Non-pigmented ciliary epithelial cell (primary cell): Measurements from ENCODE around the gene ARHGAP45.

ENCODE experiments used
- DNase-seq: peaks from one replicate; pipeline ENCODE4 v3.0.0-alpha.2; 2010; ENCODE audit warnings: low read depth

The ARHGAP45 gene

DNA sequence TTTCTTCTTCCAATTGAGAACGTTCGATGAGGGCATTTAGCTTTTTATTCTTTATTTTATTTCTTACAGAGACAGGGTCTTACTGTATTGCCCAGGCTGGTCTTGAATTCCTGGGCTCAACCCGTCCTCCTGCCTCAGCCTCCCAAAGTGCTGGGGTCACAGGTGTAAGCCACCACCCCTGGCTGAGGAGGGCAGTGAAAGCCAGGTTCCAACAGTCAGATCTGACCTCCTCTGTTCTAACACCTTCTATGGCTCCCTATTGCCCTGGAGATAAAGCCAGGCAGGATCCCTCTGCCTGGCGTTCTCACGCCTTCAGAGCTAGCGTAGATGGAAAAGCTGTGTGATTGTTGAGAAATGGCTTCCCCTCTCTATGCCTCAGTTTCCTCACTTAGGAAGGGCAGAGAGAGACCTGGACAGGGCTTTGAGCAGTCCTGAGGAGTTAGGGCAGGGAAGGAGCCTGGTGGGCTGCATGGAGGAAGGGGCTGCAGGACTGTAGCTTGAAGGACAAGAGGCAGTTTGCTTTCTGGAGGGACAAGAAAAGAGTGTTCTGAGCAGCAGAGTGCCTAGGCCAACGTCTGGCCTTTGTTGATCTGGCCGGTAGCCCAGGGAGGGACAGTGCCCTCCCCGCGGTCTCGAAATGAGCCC lies 5.5 kb downstream of the ARHGAP45 start:
- no peak for DNase-seq

DNA sequence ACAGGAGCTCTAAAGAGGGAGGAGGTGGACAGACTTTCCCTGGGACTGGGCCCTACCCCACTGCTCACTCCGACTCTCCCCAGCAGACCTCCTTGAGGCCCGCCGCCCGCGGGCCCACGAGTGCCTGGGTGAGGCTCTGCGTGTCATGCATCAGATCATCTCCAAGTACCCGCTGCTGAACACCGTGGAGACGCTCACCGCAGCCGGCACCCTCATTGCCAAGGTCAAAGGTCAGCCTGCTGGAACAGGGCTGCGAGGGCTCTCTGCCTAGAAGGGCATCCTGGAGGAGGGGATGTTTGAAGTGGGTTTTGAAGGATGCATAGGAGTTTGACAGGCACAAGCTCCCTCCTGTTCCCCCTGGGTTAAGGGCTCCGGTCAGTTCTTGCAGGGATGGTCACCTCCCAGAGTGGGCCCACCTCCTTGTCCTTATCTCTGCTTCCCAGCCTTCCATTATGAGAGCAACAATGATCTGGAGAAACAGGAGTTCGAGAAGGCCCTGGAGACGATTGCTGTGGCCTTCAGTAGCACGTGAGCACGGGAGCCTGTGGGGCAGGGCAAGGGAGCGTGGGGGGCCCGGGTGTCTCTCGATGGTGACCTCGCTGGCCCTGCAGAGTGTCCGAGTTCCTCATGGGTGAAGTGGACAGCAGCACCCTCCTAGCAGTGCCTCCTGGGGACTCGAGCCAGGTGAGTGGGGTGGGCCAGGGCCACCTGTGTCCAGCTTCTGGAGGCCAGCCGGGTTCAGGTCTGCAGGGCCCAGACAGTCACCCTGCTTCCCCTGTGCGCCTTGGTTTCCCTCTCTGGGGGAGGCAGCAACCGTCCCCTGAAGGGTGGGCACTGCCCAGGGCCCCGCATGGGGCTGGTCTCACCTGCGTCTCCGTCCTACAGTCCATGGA lies 6.3 kb downstream of the ARHGAP45 start:
- no peak for DNase-seq

DNA sequence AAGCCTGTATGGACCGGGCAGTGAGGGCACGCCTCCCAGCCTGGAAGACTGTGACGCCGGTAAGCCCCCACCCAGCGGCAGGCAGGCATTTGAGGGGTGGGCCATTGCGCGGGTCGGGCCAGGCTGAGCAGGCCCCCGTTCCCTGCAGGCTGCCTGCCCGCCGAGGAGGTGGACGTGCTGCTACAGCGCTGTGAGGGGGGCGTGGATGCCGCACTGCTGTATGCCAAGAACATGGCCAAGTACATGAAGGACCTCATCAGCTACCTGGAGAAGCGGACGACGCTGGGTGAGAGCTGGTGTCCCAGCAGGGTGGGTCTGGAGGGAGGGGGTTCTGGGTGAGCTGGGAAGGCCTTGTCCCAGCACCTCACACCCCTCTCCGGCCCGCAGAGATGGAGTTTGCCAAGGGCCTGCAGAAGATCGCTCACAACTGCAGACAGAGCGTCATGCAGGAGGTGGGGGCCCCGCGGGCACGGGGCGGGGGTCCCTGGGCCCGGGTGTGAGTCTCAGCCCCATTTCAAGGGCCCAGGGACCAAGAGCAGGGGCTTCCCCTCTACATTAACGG lies 7.1 kb downstream of the ARHGAP45 start:
- DNase-seq, result no peak

DNA sequence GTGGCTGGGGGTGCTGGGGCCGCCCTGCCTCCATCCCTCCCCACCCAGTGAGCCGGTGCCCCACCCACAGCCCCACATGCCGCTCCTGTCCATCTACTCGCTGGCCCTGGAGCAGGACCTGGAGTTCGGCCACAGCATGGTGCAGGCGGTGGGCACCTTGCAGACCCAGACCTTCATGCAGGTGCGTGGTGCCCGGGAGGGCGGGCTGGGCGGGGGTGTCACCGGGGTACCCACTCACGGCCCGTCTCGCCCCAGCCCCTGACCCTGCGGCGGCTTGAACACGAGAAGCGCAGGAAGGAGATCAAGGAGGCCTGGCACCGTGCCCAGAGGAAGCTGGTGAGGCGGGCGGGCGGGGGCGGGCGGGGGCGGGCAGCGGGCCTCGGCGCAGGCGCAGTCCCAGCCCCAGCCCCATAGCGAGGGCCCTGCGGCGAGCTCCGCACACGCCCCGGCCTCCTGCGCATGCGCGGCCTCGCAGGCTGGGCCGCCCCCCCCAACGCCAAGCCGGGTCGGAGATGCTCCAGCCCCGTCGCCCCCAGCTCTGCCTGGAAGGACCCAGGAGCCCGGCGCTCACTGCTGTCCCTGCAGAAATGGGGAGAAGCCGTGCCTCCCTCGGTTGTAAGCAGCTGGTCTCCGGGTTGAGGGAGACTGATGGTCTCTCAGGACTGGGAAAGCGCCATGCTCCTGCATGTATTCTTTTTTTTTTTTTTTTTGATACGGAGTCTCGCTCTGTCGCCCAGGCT lies 7.7 kb downstream of the ARHGAP45 start:
- no peak for DNase-seq

DNA sequence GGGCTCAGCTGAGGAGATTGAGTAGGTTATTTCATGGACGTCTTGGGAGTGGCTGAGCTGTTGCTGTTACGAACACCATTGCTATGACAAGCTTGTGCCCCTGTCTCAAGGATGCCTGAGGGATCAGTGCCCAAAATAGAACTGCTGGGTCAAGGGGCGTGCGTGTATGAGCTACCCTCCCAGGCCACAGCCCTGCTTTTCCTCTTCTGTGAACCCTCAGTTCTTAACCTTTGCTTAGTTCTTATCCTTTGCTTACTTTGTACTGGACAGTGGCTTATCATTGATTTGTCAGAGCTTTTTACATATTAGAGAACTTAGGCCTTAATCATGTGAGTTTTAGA lies 9.0 kb downstream of the ARHGAP45 start:
- DNase-seq, result no peak

DNA sequence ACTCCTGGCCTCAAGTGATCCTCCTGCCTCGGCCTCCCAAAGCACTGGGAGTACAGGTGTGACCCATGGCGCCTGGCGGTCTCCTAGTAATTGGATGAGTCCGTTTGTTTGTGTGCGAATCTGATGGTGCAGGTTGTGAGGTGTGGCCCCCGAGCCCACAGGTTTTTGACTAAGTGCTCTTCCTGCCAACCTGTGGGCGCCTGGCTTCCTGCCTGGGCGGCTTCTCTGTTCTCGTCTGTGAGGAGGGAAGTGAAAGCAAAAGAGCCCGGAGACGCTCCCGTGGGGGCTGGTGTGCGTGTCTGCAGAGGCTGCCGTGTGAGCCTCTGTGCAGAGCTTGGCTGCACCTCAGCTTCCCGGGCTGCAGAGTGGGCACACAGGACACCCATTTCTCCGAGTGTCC lies 10.0 kb downstream of the ARHGAP45 start:
- DNase-seq, result no peak

DNA sequence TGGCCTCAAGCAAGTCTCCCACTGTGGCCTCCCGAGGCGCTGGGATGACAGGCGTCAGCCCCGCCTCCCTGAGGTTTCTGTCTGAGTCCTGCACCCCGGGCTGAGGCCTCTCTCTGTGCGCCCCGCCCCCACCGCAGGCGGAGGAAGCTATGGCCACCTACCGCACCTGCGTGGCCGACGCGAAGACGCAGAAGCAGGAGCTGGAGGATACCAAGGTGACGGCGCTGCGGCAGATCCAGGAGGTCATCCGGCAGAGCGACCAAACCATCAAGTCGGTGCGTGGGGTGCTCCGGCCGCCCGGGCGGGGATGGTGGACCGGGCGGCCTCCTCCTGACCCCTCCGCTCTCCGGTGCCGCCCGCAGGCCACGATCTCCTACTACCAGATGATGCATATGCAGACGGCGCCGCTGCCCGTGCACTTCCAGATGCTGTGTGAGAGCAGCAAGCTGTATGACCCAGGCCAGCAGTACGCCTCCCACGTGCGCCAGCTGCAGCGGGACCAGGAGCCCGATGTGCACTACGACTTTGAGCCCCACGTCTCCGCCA lies 12.7 kb downstream of the ARHGAP45 start:
- no peak for DNase-seq

DNA sequence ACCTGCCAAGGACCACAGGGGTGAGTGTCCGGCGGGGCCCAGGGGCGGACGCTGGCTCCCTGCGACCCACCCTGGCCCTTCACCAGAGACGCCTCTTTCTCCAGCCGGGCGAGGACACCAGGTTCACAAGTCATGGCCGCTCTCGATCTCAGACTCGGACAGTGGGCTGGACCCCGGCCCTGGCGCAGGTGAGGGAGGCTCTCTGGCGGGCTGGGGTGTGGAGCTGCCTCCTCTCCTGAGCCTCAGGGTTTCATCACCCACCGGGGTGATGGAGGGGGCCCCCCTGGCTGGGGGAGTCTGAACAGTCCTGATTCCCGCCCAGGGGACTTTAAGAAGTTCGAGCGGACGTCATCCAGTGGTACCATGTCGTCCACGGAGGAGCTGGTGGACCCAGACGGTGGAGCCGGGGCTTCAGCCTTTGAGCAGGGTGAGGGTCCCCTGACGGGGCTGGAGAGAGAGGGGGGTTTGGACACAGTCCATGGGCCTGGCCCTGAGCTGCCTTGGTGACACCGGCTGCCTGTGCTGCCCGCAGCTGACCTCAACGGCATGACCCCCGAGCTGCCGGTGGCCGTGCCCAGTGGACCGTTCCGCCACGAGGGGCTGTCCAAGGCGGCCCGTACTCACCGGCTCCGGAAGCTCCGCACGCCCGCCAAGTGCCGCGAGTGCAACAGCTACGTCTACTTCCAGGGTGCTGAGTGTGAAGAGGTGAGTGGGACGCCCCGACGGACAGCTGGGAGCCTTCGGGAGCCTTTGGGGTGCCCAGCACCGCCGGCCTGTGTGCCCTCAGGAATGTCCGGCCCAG lies 13.6 kb downstream of the ARHGAP45 start:
- DNase-seq, result no peak

DNA sequence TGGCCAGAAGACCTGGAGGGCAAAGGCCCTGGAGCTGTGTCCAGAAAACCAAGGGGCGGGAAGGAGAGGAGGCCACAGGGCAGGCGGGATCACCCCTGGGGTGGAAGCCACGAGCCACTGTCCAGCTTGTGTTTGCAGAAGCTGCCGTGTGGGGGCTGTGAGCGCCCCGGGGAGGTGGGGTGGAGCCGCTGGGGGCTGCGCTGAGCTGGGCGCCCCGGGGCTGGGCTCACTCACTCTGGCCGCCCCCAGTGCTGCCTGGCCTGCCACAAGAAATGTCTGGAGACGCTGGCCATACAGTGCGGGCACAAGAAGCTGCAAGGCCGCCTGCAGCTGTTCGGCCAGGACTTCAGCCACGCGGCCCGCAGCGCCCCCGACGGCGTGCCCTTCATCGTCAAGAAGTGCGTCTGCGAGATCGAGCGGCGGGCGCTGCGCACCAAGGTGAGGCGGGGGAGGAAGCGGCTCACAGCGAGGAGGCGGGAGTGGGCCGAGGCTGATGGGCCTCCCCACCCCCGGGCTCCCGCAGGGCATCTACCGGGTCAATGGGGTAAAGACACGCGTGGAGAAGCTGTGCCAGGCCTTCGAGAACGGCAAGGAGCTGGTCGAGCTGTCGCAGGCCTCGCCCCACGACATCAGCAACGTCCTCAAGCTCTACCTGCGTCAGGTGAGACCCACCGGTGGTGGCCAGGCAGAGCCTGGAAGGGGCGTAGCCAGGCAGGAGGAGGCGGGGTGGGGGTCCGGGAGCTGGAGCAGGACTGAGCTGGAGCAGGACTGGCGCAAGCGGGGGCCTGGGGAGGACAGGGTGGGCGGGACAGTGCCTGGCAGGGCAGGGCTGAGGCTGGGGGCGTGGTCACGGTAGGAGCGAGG lies 14.6 kb downstream of the ARHGAP45 start:
- no peak for DNase-seq

DNA sequence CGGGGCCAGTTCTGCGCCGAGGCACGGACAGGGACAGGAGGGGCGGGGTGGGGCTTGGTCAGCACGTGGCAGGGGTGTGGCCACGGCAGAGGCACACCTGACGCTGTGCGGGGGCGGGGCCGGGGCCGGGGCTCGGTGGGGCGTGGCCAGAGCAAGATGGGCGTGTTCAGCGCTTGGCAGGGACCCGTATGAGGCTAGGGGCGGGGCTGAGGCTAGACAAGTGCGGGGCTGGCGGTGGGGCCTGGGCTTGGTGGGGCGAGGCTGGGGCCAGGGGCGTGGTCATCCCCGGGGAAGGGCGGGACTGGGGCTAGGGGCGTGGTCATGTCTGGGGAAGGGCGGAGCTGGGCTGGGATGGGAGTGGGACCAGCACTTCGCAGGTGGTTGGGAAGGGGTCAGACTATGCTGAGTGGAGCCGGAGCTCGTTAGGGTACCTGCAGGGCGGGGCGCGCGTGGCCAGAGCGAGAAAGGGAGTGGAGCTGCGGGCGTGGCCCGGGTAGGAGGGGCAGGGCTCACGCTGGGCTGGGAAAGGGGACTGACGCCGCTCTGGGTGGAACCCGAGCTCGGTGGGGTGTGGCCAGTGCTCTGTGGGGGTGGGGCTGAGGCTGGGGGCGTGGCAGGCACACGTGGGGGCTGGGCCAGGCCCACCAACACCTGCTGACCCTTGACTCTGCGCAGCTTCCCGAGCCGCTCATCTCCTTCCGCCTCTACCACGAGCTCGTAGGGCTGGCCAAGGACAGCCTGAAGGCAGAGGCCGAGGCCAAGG lies 15.4 kb downstream of the ARHGAP45 start:
- DNase-seq, result no peak

DNA sequence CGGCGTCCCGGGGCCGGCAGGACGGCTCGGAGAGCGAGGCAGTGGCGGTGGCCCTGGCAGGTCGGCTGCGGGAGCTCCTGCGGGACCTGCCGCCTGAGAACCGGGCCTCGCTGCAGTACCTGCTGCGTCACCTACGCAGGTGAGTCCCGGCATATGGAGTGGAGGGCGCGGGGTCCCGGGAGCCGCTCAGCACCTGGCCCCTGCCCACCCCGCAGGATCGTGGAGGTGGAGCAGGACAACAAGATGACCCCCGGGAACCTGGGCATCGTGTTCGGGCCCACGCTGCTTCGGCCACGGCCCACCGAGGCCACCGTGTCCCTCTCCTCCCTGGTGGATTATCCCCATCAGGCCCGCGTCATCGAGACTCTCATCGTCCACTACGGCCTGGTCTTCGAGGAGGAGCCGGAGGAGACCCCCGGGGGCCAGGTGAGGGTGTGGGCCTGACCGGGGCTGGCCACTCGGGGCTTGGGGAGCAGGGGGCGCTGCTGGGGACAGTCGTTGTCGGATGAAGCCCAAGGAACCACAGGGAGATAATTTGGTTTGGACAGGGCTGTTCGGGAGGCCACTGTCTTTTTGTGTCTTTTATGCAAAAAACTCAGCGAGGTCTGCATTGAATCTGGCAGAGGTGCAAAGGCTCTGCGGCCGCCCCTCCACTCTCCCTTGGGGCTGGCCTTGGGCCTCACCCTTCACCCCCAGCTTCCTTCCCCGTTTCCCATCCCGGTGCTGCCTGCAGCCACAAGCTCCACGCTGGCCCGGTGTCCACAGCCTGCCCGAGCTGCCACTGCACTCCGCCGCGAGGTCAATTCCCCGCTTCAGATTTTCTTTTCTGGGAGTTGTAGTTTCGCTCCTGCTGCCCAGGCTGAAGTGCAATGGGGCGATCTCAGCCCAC lies 16.2 kb downstream of the ARHGAP45 start:
- no peak for DNase-seq

DNA sequence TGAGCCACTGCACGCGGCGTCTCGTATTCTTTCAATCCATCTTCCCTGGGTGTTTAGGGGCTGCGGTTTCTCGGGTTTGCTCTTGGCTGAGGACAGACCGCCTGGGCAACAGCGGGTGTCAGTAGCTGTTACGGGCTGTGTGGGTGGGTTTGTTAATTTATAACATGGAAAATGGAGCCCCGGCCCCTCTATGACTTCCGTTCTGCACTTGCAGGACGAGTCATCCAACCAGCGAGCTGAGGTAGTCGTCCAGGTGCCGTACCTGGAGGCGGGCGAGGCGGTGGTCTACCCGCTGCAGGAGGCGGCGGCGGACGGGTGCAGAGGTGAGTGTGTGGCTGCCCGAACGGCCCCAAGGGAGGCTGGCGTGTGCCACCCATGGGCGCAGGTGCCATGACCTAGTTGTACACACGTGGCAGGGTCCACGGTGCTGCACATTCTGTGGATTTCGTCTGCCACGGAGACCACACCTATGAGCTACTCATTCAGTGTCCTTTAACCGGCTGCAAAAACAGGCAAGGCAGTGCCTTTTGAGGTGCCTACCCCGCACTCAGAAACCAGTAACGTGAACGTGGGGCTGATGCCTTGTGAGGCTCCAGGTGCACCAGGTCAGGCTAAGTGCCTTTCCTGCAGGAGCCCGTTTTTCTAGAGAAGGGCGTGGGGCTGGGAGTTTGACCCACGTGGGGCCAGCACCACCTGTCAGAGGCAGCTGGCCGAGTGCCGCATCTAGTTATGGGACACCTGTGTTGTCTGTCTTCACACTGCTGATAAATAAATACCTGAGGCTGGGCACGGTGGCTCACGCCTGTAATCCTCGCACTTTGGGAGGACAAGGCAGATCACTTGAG lies 17.3 kb downstream of the ARHGAP45 start:
- no peak for DNase-seq

DNA sequence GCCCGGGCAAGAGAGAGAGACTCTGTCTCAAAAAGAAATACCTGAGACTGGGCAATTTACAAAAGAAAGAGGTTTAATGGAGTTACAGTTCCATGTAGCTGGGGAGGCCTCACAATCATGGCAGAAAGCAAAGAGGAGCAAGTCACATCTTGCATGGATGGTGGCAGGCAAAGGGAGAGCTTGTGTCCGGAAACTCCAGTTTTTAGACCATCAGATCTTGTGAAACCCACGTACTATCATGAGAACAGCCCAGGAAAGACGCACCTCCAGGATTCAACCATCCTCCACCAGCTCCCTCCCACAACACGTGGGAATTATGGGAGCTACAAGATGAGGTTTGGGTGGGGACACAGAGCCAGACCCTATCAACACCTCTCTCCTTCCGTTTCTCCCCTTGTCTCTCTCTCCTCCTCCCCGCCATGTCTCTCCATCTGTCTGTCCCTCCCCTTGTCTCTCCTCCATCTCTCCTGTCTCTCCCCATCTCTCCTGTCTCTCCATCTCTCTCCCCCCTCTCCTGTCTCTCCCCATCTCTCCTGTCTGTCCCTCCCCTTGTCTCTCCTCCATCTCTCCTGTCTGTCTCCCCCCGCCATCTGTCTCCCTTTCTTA lies 18.2 kb downstream of the ARHGAP45 start:
- DNase-seq, result no peak

DNA sequence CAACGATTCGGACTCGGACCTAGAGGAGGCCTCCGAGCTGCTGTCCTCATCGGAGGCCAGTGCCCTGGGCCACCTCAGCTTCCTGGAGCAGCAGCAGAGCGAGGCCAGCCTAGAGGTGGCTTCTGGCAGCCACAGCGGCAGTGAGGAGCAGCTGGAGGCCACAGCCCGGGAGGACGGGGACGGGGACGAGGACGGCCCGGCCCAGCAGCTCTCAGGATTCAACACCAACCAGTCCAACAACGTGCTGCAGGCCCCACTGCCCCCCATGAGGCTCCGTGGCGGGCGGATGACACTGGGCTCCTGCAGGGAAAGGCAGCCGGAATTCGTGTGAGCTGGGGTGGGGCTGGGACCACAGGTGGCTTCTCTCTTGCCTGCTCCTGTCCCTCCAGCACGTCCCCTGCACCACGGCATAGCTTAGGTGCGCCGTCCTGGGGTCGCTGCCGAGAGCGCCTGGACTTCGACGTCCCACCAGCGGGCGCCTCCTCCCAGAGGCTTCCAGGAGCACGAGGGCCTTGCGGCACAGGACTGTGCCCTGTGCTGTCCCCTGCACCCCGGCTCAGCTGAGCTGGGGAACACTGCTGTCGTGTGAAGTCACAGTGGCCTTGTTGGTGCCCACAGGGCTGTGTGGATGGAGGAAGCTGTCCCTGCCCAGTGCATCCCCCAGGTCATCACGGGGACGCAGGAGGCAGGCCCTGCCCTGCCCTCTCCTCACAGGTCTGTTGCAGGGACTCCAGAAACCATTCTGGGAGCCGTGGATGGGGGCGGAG lies 18.9 kb downstream of the ARHGAP45 start:
- no peak for DNase-seq

DNA sequence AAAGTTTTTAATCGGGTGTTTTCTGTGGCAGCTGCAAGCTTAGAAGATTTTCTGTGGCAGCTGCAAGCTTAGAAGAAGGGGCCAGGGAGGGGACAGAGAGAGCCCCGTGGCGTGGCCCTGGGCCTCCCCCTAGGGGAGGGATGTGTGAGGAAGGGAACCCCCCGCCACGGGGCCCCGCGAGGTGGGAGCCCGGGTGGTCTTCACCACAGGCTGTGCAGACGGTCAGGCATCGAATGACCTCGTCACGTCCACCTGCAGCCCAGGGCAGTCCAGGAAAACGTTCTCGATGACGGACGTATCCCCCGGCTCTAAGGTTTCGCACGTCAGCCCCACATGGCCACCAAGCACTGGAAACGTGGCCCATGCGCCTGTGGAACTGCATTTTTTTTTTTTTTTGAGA lies 19.6 kb downstream of the ARHGAP45 start:
- no peak for DNase-seq

DNA sequence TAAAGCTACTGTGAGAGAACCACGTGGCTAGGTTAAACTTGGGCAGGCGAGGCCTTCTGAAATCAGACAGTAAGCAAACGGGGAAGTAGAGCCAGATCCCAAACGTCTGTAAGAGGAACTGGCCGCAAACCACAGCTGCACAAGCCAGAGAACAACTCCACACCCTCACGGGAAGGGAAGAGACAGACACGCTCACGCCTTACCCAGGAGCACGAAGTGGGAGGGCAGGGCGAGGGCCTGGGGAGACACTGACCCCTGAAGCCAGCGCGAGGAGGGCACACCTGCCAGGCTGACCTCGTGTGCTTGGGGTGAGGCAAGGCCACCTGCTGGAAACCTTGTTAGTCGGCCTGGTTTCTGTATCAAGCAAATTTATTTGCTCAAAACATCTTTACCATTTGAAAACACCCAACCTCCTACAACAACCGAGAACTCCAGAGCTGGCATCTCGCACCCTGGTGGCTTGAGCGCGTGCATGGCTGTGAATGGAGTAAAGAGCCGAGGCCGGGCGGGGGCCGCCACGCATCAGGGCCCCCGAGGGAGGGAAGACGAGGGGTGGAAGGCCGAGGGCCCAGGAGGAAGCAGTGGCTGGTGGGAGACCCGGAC lies 20.9 kb downstream of the ARHGAP45 start:
- DNase-seq, result no peak
